Subcutaneous adipose tissue (tissue), 4 donors: ENCODE results near the gene SLC25A33. TPM values are rescaled to one million over a fixed set of nuclear protein-coding genes. Genes with fewer than 3 reads are reported as not detected.

Experiments
- CTCF ChIP-seq: fragments of 450-650 bp; IDR thresholded peaks from one replicate; pipeline ENCODE4 v1.5.1; 2016; ENCODE audit warnings: low read depth, mild to moderate bottlenecking, control low read depth, antibody characterized with exemption, moderate library complexity
- total RNA-seq, 4 donors: library from RNA; depleted of rRNA; stranded (reverse); fragments of >200 nt; gene quantifications; one replicate each; pipeline ENCODE4 v1.1.0, GENCODE V29; 2016

Gene SLC25A33
- 10 to 100 TPM in 2 of 4 donors, 1 to 10 TPM in 2; 8.5 to 28.8 (median 12.9) TPM for total RNA-seq

- no peak for TF ChIP-seq CTCF
Observed at GRCh38 chr1:9539165-9539828, at the start of gene SLC25A33. Gene SLC25A33, plus strand, starts transcription at chr1:9539465. Its CDS starts 227 bp downstream, at chr1:9539692.

- TF ChIP-seq CTCF: no peak
Observed at GRCh38 chr1:9490605-9491339, 48.5 kb upstream of the SLC25A33 start.

GRCh38 chr1:9493326-9493725, 45.9 kb upstream of the SLC25A33 start:
- TF ChIP-seq CTCF: no peak

GRCh38 chr1:9494936-9495758, 44.1 kb upstream of the SLC25A33 start:
- no peak for TF ChIP-seq CTCF

- TF ChIP-seq CTCF: no peak
Observed at GRCh38 chr1:9495854-9496374, 43.4 kb upstream of the SLC25A33 start.

GRCh38 chr1:9500756-9501754, 38.2 kb upstream of the SLC25A33 start:
- no peak for TF ChIP-seq CTCF
